Neuron (in vitro differentiated cells): Measurements from ENCODE around the gene RPL10.

Experiments used
- H2AFZ ChIP-seq: one replicate; pipeline ENCODE4 v1.6.1; 2013; ENCODE audit warnings: low read depth, mild to moderate bottlenecking, inconsistent platforms, low read length, moderate library complexity
- H3K27me3 ChIP-seq: one replicate; pipeline ENCODE4 v1.6.1; 2013; ENCODE audit warnings: low read length; ENCODE audit not compliant: insufficient read depth
- H3K36me3 ChIP-seq: one replicate; pipeline ENCODE4 v1.6.1; 2013; ENCODE audit warnings: low read length; ENCODE audit not compliant: insufficient read depth
- H3K4me1 ChIP-seq: one replicate; pipeline ENCODE4 v1.6.1; 2013; ENCODE audit warnings: low read length; ENCODE audit not compliant: insufficient read depth
- H3K4me3 ChIP-seq: 2 replicates; pipeline ENCODE4 v1.5.1; 2013; ENCODE audit warnings: mild to moderate bottlenecking, low read length, moderate library complexity
- H3K9me3 ChIP-seq: one replicate; pipeline ENCODE4 v1.6.1; 2013; ENCODE audit warnings: low read length

RPL10 gene

DNA sequence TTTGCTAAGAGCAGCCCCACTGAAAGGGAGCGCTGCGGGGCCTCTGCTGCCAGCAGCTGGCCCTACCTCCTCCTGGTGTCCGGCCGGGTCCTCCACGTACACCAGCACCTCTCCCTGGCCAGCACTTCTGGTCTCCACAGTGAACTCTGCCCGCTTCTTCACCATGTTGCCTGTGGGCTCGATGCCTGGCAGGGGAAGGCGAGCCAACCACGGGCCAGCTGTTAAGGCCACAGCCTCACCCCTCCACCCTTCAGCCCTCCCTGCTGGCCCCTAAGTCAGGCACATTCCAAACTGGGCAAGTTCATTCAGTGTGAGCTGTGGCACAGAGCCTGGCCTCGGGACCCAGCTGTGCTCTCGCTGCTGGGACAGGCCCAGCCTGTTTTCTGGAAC lies 31.5 kb upstream of the RPL10 start:
- Histone ChIP-seq H3K36me3 (peaks cover 60% of the 10 kb centered on the region), H3K9me3 (no peaks in the 10 kb centered on the region), H3K4me3 (no peak overlapping the region), H3K27me3 (no peaks in the 10 kb centered on the region), H3K4me1 (peaks cover 6% of the 10 kb centered on the region), H2AFZ (no peak overlapping the region)

DNA sequence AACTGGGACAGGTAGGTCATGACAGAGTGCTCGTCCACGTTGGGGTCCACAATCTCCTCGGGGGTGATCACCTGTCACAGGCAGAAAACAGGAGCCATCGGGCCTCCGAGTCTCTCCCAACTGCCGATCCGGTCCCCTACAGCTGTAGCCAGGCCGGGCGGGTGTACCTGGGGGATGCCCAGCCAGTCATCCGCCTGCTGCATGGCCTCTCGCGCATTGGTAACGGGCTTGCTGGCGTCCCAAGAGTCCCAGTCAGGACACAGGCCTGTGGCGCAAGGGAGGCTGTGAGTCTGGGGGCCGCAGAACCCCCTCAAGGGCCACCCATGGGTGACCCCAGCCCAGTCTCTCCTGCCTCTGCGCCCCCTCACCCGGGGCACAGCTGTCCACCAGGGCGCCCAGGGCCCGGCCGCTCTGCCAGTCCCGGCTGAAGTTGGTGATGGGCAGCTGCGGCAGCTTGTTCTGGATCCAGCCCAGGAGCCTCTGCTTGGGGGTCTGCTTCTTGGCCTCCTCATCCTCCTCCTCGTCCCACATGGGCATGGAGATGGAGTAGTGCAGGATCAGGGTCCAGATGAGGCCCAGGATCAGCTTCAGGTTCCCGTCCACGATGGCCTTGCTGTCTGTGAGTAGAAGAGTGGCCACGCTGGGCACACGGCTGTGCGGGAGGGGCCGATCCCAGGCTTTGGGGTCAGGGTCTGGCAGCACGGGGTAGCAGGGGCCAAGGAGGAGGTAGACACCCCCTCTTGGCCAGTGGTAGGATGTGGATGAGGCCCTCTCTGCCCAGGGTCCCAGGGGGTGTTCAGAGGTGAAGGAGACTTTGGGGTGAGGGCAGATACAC lies 30.5 kb upstream of the RPL10 start:
- H3K36me3 ChIP-seq = peaks cover 50% of the 10 kb centered on the region
- H3K27me3 ChIP-seq = no peaks in the 10 kb centered on the region
- H3K4me3 ChIP-seq = peak overlapping the region; percentile 100
- H3K4me1 ChIP-seq = peaks cover 9% of the 10 kb centered on the region
- H2AFZ ChIP-seq = no peak overlapping the region
- no peaks in the 10 kb centered on the region for H3K9me3 ChIP-seq

DNA sequence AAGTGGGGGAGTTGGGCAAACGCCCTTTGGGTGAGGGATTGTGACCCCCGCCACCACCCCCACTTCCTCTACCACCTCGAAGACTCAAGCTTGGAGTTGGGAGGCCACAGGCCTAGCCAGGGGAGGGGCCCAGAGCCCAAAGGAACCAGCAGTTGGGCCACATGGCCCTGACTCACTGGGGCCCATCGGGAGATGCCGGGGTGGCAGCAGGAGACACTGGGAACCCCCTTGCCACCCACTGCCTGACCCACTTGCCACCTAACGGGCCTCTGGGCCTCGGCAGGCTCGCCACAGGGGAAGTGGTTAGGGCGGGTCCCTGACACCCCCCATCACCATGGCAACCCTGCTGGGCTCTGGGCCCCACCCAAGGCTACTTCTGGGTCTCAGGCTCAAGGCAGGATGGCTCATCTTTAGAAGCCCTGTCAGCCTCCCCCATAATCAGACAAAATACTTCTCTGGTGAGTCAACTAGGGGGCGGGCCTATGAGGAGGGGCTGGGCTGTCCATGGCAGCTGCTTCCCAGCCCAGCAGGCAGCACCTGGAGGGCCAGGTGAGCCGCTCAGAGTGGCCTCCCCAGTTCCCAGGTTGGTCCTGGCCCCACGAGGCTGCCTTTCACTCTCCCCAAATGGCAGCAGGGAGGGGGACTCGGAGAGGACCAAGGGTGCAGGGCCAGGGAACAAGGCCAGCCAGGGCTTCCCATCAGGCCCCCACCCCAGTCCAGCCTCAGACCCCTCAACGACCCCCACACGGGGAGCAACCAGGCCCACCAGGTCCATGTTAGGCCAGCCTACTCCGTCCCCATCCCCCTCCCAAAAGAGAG lies 29.3 kb upstream of the RPL10 start:
- no peaks in the 10 kb centered on the region for H3K9me3 ChIP-seq
- H3K36me3 ChIP-seq = peaks cover 44% of the 10 kb centered on the region
- peaks cover 9% of the 10 kb centered on the region for H3K4me1 ChIP-seq
- no peaks in the 10 kb centered on the region for H3K27me3 ChIP-seq
- no peak overlapping the region for H2AFZ ChIP-seq
- peak overlapping the region; percentile 100 for H3K4me3 ChIP-seq

DNA sequence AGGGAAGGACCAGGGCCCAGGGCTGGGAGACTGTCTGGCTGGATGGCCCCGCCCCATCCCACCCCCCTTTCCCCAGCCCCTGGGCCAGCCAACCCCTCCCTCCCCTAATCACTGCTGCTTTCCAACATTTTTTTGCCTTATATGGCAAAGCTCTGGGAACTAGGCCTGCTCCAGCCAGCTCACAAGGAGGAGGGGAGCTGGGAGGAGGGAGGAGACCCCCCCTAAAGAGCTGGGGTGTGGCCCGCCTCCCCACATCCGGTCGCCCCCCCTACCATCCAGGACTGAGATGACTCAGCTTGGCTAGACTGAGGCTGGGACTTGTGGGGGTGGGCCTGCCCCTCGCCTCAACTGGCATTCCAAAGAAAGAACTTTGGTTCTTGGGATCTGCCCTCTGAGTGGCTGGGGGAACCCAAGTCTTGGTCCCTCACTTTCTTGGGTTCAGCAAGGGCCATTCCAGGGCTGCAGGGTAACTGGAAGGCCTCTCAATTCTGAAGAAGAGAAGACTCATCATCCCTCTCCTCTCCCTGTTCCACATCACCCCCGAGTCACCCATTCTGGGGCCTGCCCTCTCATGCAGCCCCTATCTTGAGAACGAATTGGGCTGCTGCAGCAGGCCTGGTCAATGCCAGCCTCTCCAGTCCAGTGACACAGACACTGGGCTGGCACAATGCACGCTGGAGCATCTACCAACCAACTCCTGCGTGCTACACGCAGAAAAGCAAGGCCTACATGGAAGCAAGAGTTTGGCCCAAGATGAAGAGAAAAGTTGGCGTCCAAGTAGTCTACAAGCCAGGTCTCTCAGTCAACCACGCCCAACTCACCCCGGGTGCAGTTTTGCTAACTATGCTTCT lies 28.5 kb upstream of the RPL10 start:
- Histone ChIP-seq H3K27me3 (no peaks in the 10 kb centered on the region), H3K36me3 (peaks cover 37% of the 10 kb centered on the region), H3K4me1 (peaks cover 9% of the 10 kb centered on the region), H2AFZ (no peak overlapping the region), H3K9me3 (no peaks in the 10 kb centered on the region), H3K4me3 (peak overlapping the region; percentile 100)

DNA sequence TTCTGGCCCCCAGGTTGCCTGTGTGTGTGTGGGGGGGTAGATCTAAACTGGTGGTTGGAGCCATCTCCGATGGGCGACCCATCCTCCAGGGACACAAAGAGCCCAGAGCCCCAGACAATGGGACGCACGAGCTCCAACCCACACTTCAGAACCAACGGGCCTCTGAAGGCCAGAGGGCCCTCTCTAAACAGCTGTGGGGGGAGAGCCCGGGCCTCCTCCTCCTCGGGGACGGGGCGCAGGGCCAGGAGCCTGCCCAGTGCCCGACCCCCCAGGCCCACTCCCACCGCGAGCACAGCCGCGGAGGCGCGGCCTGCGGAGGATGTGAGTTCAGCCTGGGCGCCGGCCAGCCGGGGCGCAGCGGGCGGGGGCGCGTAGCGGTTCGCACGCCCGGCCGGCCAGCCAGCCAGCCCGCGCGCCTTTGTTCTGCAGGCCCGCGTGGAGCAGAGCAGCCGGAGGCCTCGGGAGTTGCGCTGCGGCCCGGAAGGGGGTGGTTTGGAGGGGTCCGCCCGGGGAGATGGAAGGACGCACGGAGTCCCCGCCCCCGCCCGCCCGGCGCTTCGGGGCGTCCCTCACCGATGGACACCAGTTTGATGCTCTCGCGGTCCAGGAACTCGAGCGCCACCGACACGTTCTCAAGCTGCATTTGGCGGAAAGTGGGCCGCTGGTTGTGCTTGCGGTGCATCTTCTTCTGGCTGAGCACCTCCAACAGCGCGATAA lies 27.7 kb upstream of the RPL10 start:
- peak overlapping the region; percentile 100 for H3K4me3 ChIP-seq

DNA sequence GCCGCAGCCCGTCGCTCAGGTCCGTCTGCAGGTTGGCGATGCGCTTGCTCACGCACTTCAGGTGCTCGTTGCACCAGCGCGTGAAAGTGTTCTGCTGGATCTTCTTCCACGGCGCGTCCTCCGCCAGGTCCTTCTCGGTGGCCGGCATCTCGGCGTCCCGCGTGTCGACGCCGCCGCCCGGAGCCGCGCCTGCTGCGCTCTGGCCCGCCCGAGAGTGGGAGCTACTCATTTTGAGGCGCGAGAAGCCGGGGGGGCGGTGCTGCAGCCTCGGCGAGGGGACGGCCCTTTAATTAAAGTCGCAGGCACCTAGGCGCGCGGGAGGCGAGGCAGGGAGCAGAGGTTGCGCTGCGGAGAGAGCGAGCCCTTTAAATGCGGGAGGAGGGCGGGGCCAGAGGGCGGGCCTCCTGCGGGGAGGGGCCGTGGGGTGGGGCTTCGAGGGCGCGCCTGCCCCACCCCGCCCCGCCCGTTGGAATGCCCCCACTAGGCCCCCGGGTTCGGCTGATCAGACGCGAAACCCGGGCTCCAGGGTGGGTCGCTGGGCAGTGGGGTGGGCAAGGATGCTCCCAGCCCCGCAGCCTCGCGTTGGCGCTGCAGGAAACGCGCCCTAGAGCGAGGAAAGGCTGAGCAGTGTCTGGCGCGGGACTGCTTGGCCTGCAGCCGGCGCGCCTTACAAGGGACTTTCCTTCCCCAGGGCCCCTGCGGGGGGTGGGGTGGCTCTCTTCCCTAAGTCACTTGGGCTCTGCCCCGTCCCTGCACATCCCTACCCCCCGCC lies 27.0 kb upstream of the RPL10 start:
- Histone ChIP-seq H3K9me3 (no peaks in the 10 kb centered on the region), H3K36me3 (peaks cover 26% of the 10 kb centered on the region), H3K4me1 (peaks cover 9% of the 10 kb centered on the region), H3K27me3 (no peaks in the 10 kb centered on the region), H3K4me3 (peak overlapping the region; percentile 100), H2AFZ (no peak overlapping the region)

More for the DNA sequence above, 27.7 kb upstream of the RPL10 start:
- Histone ChIP-seq H3K27me3 (no peaks in the 10 kb centered on the region), H3K36me3 (peaks cover 30% of the 10 kb centered on the region), H3K9me3 (no peaks in the 10 kb centered on the region), H3K4me1 (peaks cover 9% of the 10 kb centered on the region), H2AFZ (no peak overlapping the region)

DNA sequence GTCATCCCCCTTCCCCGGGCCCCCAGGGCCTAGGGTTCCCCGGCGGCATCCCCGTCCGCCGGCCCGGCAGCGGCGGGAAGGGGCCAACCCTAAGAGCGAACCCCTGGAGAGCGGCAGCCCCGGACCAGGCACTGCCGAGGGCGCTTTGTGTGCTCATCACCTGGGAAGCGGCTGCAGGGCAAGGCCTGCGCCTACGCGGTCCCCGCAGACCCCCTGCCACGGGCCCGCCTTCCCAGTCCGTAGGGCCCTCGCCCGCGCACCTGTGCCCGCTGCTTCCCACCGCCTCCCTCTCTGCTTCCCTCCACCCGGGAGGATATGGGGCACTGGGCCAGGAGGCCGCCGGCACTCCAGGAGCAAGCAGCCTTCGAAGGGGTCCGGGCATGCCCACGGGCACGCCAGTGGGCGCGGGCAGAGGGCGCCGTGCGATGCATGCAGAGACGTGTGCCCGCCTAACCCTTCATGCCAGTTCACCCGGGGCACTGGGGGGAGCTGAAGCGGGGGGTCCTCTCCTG lies 26.3 kb upstream of the RPL10 start:
- Histone ChIP-seq H2AFZ (no peak overlapping the region), H3K36me3 (peaks cover 20% of the 10 kb centered on the region), H3K4me1 (peaks cover 9% of the 10 kb centered on the region), H3K4me3 (peak overlapping the region; percentile 41), H3K27me3 (no peaks in the 10 kb centered on the region), H3K9me3 (no peaks in the 10 kb centered on the region)

DNA sequence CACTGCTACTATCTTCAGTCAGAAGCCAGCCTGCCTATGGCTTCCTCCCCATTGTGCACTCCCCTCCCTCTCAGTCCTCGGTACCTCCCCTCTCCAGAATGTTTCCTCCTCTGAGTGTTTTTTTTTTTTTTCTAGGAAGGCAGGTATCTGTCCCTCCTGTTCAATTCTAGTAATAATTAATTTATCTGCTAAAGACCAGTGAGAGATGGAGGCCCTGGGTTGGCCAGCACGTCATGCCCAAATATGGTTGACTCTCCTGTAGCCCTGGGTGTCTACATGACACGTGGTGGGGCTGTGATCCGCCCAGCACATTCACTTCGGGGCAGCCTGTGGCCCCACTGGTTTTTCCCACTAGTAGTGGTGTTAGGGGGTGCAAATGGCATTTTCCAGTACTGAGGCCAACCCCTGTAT lies 25.6 kb upstream of the RPL10 start:
- no peak overlapping the region for H3K4me3 ChIP-seq

DNA sequence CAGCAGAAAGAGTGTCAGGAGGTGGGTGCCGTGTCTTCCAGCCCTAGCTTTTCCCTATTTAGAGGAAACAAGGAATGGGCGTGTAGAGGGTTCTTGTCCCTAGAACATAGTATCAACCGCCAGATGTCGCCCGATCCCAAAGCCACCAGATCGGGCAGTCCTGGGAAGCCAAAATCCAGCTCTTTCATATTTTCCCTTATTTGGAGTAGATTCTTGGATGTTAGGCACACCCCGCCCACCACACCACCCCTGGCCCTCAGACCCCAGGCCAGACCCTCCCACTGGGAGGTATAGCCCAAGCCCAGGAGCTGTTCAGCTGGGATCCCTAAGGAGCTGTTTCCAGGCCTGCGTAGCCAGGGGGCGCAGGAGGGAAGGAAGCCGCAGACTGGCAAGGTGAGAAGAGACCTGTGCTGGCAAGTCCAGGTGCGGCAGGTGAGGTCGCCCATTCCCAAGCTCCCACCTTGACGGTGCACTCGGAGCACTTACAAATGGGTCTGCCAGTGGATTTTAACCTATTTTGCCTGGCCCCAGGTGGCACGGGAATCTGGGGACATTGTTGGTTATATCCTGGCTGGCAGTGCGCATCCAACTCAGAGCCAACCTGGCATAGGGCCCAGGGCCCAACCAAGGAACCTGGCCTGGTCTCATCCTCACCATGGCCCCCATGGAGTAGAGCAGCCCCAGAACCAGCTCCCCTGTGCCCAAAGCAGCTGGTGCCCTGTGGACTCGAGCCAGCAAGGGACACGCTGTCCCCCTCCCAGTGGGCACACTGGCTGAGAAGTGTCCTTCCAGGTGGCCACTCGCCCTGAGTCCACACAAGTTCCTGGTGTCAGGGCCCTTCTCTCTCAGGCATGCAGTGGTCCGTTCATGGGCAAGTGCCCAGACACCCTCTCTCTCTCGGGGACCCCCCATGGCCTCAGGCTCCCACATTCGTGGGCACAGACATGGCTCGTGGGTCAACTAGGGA lies 24.6 kb upstream of the RPL10 start:
- H3K4me3 ChIP-seq = peak overlapping the region; percentile 20

More for the DNA sequence above, 25.6 kb upstream of the RPL10 start:
- Histone ChIP-seq H3K27me3 (no peaks in the 10 kb centered on the region), H3K9me3 (no peaks in the 10 kb centered on the region), H3K36me3 (peaks cover 12% of the 10 kb centered on the region), H2AFZ (no peak overlapping the region), H3K4me1 (peaks cover 9% of the 10 kb centered on the region)

DNA sequence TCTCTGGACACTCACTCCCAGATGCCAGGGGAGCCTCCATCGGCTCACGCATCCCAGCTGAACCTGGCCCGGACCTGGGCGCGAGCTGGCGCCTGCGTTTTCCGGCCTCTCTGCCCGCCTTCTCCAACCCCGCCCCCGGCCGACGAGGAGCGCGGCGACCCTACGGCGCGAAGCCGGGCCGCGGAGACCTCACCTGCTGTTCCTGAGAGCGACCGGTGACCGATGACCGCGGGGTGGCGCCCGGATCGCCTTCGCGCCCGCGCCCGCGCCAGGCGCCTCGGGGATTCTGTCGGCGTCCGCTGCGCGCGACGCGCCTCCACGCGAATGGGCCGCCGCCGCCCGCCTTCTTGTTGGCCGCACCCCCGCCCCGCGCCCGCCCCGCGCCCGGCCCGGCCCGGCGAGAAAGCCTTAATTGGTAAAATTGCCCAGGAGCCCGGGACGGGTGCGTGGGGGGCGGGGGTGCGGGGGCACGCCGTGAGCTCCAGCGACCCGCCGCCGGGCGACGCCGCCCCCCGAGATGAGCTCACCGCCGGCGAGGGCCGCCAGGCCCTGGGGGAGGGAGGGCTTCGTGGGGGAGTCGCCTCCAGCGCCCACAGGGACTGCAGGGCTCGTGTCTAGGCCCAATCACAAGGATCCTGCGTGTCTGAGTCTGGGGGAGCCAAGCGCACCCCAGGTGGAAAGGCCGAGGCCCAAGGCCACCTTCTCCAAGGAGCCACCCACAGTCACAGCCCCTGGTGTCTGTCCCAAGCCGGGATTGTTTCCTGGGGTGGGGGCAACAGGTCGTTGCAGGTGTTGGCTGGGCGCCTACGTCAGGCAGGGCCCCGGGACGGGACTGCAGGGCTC lies 23.6 kb upstream of the RPL10 start, which contains the start of gene FLNA:
FLNA (minus strand) TSS at position 322 of the 843 bp plus-strand sequence. CDS start 3,389 bp downstream, outside the sequence.
- Histone ChIP-seq H3K27me3 (no peaks in the 10 kb centered on the region), H3K9me3 (no peaks in the 10 kb centered on the region), H3K36me3 (no peaks in the 10 kb centered on the region), H3K4me3 (peak within 1 kb of the TSS; percentile 20), H3K4me1 (peaks cover 6% of the 10 kb centered on the region), H2AFZ (no peak within 1 kb of the TSS)

More for the DNA sequence above, 24.6 kb upstream of the RPL10 start:
- Histone ChIP-seq H3K36me3 (peaks cover 4% of the 10 kb centered on the region), H2AFZ (no peak overlapping the region), H3K4me1 (peaks cover 8% of the 10 kb centered on the region), H3K27me3 (no peaks in the 10 kb centered on the region), H3K9me3 (no peaks in the 10 kb centered on the region)
